Parathyroid adenoma (tissue), 2 donors: Measurements from ENCODE around the gene GNL2.

Source experiments
- H2AFZ ChIP-seq: fragments of 300-600 bp; sonication (generic); one replicate; pipeline ENCODE4 v1.7.0; 2017; ENCODE audit warnings: antibody characterized with exemption, mild to moderate bottlenecking
- H3K27ac ChIP-seq: fragments of 300-600 bp; sonication (generic); one replicate; pipeline ENCODE4 v1.7.0; 2017
- H3K27me3 ChIP-seq: fragments of 300-600 bp; sonication (generic); one replicate; pipeline ENCODE4 v1.7.0; 2017; ENCODE audit warnings: low read length; ENCODE audit not compliant: control insufficient read depth, insufficient read depth
- H3K36me3 ChIP-seq: fragments of 300-600 bp; sonication (generic); one replicate; pipeline ENCODE4 v1.7.0; 2017; ENCODE audit warnings: low read length; ENCODE audit not compliant: control insufficient read depth, insufficient read depth
- H3K4me1 ChIP-seq: fragments of 300-600 bp; sonication (generic); one replicate; pipeline ENCODE4 v1.7.0; 2017; ENCODE audit warnings: control low read depth
- H3K4me2 ChIP-seq: fragments of 300-600 bp; sonication (generic); one replicate; pipeline ENCODE4 v1.7.0; 2017; ENCODE audit warnings: low read length
- H3K4me3 ChIP-seq: fragments of 300-600 bp; sonication (generic); one replicate; pipeline ENCODE4 v1.7.0; 2017; ENCODE audit warnings: low read depth, low read length
- H3K79me2 ChIP-seq: fragments of 300-600 bp; sonication (generic); one replicate; pipeline ENCODE4 v1.7.0; 2017; ENCODE audit warnings: control low read depth
- H3K9ac ChIP-seq: fragments of 300-600 bp; sonication (generic); one replicate; pipeline ENCODE4 v1.7.0; 2017; ENCODE audit warnings: mild to moderate bottlenecking
- H3K9me3 ChIP-seq: fragments of 300-600 bp; sonication (generic); one replicate; pipeline ENCODE4 v1.7.0; 2017; ENCODE audit warnings: low read length; ENCODE audit not compliant: control insufficient read depth
- TF ChIP-seq, protein P1 (sequence below): fragments of 300-600 bp; sonication (generic); IDR thresholded peaks from one replicate; pipeline ENCODE4 v1.7.0; 2017; ENCODE audit warnings: antibody characterized with exemption, mild to moderate bottlenecking
- donor health status: primary hyperparathyroidism.

Gene GNL2

DNA sequence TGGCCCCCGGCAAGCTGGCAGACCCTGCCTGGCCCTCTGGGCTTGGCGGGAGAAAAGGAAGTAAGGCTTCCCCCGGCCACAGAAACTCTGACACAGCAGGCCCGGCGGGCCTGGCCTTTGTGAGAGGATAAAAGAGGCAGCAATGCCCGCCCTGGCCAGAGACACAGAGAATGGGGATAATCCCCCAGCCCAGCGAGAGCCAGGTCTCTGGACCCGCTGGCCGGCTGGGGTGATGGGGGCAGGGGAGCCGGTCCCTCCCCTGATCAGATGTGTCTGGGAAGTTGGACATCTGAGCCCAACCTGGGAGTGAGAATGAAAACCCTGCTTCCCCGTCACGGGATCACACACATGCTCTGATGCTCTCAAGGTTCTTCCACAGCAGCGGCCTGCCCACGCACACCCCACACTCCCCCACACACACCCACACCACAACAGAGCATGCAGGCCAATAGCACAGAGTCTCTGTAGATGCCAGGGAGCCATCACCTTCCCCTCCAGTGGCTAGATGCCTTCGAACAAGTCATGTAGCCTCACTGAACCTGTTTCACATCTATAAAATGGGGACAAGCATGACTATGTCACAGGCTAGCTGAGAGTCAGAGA lies 34.8 kb upstream of the GNL2 start:
- H2AFZ ChIP-seq: no peak overlapping the region
- H3K27me3 ChIP-seq: peaks cover 5% of the 10 kb centered on the region
- TF ChIP-seq, protein P1, sequence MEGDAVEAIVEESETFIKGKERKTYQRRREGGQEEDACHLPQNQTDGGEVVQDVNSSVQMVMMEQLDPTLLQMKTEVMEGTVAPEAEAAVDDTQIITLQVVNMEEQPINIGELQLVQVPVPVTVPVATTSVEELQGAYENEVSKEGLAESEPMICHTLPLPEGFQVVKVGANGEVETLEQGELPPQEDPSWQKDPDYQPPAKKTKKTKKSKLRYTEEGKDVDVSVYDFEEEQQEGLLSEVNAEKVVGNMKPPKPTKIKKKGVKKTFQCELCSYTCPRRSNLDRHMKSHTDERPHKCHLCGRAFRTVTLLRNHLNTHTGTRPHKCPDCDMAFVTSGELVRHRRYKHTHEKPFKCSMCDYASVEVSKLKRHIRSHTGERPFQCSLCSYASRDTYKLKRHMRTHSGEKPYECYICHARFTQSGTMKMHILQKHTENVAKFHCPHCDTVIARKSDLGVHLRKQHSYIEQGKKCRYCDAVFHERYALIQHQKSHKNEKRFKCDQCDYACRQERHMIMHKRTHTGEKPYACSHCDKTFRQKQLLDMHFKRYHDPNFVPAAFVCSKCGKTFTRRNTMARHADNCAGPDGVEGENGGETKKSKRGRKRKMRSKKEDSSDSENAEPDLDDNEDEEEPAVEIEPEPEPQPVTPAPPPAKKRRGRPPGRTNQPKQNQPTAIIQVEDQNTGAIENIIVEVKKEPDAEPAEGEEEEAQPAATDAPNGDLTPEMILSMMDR: no peak

DNA sequence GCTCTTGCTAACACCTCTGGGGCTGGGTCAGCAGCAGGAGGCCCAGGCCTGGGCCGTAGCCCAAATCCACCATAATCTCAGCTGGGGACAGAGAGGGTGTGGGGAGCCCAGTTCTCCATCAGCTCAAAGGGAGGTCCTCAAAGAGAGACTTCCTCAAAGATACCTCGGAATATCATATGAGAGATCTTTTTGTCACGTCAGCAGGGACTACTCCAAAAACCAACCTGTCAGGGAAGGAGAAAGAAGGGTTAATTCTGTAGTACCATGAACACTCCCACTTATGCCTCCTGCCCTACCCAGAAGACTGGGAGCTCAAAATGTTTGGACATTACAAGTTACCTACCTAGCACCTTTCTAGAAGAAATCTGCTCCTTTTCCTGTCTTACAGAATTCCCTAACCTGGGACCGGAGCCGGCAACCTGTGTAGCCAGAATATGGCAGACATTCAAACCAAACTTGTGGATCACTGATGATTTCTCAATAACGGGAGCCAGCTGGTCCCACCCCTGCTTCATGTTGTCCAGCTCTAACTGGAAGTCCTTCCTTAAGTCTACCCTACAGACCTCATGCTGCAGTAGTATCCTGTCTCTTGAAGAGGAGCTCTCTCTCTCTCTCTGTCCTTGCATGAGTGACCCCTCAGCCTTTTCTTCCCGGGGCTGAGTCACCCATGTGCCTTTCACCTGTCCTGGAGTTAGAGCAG lies 34.1 kb upstream of the GNL2 start:
- TF ChIP-seq, protein P1: no peak
- no peaks in the 10 kb centered on the region for H3K79me2 ChIP-seq
- no peaks in the 10 kb centered on the region for H3K4me1 ChIP-seq
- no peak overlapping the region for H2AFZ ChIP-seq
- H3K4me3 ChIP-seq: no peak overlapping the region
- H3K36me3 ChIP-seq: no peaks in the 10 kb centered on the region
- no peak overlapping the region for H3K27ac ChIP-seq
- H3K9me3 ChIP-seq: no peaks in the 10 kb centered on the region
- H3K4me2 ChIP-seq: no peak overlapping the region
- peaks cover under 1% of the 10 kb centered on the region for H3K27me3 ChIP-seq
- H3K9ac ChIP-seq: no peak overlapping the region

More for the DNA sequence above, 34.8 kb upstream of the GNL2 start:
- no peaks in the 10 kb centered on the region for H3K36me3 ChIP-seq
- no peak overlapping the region for H3K27ac ChIP-seq
- H3K79me2 ChIP-seq: no peaks in the 10 kb centered on the region
- no peak overlapping the region for H3K4me2 ChIP-seq
- H3K4me1 ChIP-seq: no peaks in the 10 kb centered on the region
- H3K9me3 ChIP-seq: no peaks in the 10 kb centered on the region
- H3K4me3 ChIP-seq: no peak overlapping the region
- no peak overlapping the region for H3K9ac ChIP-seq

DNA sequence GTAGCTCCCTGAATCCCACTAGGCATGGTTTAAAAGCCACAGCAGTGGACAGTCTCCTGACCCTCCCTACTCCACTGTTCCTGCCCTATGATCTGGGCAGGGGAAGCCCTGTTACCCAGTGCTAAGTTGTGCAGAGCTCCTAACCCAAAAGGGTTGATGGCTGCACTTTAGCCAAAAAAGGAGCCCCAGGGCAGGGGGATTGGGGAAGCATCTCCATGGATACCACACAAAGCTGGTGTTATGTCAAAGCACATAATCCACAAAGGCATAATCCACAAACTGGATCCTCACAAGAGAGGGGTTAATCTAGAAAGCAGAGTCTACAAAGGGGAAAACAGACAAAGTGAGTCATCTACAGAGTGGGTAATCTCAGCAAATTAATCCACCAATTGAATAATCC lies 33.3 kb upstream of the GNL2 start:
- H3K4me3 ChIP-seq: no peak overlapping the region
- H3K4me2 ChIP-seq: no peak overlapping the region
- no peaks in the 10 kb centered on the region for H3K79me2 ChIP-seq
- no peaks in the 10 kb centered on the region for H3K36me3 ChIP-seq
- no peaks in the 10 kb centered on the region for H3K9me3 ChIP-seq
- no peaks in the 10 kb centered on the region for H3K27me3 ChIP-seq
- H3K4me1 ChIP-seq: no peaks in the 10 kb centered on the region
- H3K9ac ChIP-seq: no peak overlapping the region
- H2AFZ ChIP-seq: no peak overlapping the region
- TF ChIP-seq, protein P1: no peak
- no peak overlapping the region for H3K27ac ChIP-seq

DNA sequence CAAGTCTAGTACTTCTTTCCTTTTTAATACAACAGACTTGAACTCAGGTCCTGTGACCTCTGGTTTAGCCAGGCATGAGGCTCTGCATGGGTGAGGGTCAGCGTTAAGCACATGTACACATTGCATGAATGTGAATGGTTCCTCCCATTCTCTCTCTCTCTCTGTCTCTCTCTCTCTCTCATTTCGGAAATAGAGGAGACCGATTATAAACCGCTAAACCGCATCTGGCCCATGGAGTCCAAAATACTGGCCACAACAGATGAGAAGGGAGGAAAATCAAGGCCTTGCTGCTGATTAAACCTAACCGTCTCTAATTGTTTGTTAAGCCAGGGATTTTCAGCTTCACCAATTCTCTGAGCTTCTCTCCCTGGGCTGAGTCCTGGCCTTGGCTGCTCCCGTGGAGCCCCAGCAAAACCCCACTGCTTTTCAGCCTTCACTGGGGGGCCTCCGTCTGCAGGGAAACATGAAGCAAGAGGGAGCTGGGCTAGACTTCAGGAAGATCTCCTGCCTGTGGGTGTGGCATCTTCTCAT lies 32.4 kb upstream of the GNL2 start:
- no peaks in the 10 kb centered on the region for H3K9me3 ChIP-seq
- no peak overlapping the region for H3K9ac ChIP-seq
- TF ChIP-seq, protein P1: no peak
- H3K27ac ChIP-seq: no peak overlapping the region
- H2AFZ ChIP-seq: no peak overlapping the region
- H3K27me3 ChIP-seq: no peaks in the 10 kb centered on the region
- H3K4me2 ChIP-seq: no peak overlapping the region
- no peaks in the 10 kb centered on the region for H3K79me2 ChIP-seq
- H3K4me3 ChIP-seq: no peak overlapping the region
- no peaks in the 10 kb centered on the region for H3K36me3 ChIP-seq
- H3K4me1 ChIP-seq: no peaks in the 10 kb centered on the region
